MV-4-11 (cell line): ENCODE data around the gene TNXB.

Source experiments
- DNase-seq: peaks from one replicate; lab custom pipeline; 2025; lab: John Stamatoyannopoulos, UW

Gene TNXB

DNA sequence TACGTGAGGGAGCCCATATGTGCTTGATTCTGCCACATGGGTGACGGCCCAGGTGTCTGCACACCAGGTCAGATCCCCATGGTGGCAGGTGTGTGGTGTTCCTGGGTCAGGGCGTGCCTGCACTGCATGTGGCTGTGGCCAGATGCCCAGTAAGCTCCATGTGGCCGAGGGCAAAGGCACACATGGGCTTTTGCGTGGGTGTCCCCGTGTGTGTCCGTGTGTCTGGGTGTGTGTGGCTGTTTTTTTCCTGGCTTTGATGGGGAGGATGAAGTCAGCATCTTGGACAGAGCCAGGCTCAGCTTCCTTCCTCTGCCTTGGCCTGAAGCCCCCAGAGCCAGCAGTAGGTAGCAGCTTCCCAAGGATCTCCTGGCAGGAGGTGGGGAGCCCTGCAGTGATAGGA lies 1.5 kb upstream of the TNXB start:
- DNase-seq, result no peak

DNA sequence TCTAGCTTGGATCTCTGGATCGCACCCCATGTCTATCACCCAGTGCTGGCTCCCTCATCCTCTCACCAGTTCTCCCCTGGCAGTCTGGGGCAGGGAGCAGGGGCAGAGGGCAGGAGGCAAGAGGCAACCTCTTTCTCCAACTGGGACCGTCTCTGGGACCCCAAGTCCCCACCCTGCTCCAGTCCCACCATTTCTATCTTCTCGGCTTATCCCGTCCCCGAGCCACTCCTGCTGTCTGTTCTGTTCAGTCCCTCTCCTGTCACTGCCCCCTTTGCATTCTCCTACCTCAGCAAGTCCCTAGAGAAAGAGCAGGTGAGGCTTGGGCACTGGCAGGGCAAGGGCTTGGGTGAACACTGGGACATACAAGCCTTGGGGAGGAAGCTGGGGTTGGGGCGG lies 625 bp upstream of the TNXB start:
- DNase-seq, result no peak

DNA sequence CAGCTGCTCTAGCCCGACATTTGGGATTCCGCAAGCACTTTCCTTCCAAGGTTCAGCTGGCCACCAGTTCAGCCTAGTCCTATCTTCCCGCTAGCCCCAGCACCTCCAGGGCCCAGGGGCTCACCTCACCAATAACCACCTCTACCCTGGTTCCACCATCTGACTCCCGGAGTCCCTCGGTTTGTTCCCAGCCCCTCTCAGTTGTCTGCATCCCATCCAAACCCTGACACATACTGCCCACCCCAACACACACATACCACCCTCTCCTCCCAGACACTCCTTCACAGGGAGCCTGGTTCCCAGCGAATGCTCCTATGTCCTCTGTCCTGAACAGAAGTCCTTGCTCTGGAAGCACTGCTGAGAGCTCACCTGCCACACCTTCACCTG lies 418 bp downstream of the TNXB start:
- DNase-seq, result no peak

DNA sequence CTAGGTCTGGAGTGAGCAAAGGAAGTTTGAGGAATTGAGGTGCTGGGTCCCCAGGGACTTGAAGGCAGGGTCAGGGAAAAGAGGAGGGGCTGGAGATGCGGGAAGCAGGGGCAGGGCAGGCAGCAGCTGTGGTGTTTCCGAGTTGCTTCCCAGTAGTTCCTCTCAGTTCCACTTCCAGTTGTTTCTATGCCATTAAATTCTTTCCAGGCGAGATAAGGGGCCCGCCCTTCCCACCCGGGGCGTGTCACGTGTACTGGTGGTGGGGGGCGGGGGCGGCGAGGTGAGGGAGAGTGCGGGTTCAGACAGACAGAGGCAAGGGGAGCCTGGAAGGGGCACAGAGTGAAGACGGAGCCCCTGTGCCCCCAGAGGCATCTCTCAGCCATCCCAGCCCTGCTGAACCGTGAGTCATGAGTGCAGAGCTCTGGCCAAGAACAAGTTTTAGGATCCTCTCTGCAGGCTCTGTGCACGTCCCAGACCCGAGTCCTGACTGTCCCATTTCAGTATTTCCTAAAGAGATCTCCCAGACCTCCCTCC lies 977 bp downstream of the TNXB start:
- no peak for DNase-seq

DNA sequence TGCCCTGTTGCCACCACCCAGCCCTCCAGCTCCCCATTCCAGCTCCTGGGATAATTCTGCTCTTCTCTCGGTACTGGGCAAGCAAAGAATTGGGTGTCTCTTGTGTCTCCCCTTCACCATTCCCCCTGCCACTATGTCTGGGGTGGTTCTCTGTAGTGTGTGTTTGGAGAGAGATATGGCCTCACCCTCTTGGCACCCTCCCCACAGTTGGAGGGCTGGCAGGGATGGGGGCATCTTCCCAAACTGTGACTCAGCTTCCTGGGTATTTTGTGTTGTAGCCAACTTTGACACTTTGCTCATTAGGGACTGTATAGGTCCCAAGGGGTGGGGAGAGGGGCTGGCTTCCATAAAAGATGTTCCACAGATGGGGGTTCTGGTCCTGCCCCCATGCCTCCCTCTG lies 1.7 kb downstream of the TNXB start:
- DNase-seq, result no peak

DNA sequence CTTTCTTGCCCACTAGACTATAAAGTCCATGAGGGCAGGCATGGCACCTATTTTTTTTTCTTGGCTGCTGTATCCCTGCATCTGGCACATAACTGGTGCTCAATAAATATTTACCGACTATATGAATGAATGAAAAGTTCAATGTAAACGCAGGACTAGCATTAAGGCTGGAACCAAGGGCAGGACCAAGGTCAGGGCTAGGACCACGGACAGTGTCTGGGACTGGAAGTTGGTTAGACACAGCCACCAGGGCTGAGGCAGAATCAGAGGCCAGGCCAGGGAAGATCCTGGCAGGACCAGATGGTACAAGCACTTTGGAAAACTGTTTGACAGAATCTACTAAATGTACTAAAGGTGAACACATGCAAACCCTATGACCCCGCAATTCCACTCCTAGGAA lies 3.7 kb downstream of the TNXB start:
- DNase-seq, result peak; percentile 29

DNA sequence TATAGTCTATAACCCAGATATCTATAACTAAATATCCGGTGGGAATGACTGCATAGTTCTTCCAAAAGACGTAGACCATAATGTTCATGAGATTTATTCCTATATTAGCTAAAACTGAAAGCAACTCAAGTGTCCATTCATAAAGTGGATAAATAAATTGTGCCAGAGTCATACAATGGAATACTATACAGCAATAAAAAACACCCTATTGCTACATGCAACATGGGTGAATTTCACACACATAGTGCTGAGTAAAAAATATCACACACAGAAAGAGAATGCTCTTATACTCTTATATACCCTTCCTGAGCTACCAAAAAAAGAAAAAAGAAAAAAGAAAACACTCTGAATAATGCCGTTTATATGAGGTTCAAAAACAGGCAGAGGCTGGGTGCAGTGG lies 6.9 kb downstream of the TNXB start:
- DNase-seq, result no peak

DNA sequence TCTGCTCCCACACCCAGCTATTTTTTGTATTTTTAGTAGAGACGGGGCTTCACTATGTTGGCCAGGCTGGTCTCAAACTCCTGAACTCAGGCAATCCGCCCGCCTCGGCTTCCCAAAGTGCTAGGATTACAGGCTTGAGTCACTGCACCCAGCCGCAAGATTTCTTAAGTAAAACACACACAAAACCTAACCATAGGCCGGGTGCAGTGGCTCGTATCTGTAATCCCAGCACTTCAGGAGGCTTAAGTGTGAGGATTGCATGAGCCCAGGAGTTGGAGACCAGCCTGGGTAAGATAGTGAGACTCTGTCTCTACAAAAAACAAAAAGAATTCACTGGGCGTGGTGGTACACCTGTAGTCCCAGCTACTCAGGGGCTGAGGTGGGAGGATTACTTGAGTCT lies 8.9 kb downstream of the TNXB start:
- DNase-seq, result peak; percentile 87

DNA sequence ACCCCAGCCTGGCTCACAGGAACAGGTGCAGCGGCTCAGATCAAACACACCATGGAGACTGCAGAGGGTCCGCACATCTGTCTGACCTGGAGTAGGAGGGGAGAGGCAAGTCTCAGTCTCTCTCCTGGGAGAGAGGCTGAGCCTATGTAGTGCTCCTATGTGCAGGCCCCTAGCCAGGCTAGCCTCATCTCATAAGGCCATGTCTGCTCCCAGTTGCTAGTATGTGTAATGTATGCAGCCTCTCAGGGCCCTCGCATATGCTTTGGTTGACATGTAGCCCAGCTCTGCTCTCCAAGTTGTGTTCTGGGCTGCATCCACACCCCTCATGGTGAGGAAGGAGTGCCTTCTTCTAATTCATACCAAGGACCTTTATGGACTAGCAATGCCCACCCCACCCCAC lies 11.8 kb downstream of the TNXB start:
- no peak for DNase-seq

DNA sequence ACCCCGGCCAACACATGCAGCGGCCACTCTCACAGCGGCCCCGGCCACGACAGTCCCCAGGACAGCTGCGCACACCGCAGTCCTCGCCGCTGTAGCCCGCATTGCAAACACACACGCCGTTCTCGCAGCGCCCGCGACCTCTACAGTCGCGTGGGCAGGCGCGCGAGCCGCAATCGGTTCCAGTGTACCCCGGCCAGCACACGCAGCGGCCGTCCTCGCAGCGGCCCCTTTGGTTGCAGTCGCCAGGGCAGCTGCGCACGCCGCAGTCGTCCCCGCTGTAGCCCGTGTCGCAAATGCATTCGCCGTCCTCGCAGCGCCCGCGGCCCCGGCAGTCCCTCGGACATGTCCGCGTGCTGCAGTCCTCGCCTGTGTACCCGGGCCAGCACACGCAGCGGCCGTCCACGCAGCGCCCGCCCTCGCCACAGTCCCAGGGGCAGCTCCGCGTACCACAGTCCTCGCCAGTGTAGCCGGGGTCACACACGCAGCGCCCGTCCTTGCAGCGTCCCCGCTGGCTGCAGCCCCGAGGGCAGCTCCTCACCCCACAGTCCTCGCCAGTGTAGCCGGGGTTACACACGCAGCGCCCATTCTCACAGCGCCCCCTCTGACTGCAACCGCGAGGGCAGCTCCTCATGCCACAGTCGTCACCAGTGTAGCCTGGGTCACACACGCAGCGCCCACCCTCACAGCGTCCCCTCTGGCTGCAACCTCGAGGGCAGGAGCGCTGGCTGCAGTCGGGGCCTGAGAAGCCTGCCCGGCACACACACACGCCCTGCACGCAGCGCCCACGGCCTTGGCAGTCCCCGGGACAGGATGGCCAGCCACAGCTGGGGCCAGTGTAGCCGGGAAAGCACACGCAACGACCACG lies 12.5 kb downstream of the TNXB start:
- DNase-seq, result no peak

DNA sequence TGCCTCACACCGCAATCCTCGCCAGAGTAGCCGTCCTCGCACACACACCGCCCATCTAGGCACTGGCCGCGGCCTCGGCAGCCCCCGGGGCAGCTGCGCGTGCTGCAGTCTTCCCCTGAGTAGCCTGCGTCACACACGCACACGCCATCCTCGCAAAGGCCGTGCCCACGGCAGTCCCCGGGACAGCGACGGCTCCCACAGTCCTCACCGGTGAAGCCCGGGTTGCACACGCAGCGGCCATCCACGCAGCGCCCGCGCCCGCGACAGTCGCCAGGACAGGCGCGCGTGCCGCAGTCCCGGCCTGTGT lies 13.1 kb downstream of the TNXB start:
- no peak for DNase-seq

DNA sequence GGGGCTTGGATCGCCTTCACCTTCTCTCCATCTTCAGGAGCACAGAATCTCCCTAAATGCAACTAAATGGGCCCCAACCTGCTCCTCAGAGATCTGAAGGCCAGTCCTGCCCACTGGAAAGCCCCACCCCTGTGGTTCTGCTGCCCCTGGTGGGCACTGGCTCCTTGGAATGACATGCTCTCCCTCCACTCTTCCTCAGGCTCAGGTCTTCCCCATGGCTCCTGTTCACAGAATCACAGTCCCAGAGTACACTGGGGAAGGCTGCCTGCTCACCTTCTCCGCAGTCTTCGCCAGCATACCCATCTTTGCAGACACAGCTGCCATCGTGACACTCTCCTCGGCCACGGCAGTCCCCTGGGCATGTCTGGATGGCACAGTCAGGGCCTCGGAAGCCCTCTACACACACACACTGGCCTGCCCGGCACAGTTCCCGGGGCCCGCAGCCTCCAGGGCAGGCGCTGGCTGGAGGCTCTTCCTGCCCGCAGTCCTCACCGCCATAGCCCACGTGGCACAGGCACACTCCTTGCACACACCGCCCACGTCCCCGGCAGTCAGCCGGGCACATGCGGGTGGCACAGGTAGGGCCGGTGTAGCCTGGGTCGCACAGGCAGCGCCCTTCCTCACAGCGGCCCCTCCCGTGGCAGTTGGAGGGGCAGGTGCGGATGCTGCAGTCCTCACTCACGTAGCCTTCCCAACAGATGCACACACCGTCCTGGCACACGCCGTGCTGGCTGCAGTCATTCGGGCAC lies 13.6 kb downstream of the TNXB start:
- no peak for DNase-seq

DNA sequence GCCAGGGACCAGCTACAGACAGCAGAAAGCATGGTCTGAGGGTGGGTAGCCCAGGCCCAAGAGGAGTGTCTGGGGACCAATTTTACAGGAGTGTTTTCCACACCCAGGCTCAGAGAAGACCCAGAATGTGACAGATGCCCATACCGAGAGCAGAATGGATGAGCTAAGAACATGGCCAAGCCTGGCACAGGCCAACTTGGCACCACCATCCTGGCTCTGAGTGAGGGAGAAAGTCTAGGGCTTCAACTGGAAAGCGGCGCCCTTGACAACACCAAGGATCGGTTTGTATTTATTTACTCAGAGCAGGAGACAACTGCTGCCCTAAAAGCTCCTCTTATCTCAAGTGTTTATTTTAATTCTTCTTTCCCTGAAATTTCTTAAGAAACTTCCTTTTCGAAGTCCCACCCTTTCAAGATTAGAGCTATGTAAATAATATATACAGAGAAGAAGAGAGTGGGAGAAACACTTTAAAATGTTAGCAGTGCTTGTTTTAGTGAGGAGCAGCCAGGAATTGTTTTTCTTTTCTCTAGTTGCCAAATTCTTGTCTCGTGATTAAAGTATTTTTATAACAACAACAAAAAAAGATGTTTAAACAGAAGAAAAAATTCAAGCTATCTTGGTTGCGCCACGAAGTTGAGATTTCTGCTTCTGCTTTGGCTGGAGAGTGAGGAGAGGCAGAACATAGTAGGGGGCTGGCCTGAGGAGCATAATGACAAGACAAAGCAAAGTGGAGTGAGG lies 16.2 kb downstream of the TNXB start:
- DNase-seq, result no peak

DNA sequence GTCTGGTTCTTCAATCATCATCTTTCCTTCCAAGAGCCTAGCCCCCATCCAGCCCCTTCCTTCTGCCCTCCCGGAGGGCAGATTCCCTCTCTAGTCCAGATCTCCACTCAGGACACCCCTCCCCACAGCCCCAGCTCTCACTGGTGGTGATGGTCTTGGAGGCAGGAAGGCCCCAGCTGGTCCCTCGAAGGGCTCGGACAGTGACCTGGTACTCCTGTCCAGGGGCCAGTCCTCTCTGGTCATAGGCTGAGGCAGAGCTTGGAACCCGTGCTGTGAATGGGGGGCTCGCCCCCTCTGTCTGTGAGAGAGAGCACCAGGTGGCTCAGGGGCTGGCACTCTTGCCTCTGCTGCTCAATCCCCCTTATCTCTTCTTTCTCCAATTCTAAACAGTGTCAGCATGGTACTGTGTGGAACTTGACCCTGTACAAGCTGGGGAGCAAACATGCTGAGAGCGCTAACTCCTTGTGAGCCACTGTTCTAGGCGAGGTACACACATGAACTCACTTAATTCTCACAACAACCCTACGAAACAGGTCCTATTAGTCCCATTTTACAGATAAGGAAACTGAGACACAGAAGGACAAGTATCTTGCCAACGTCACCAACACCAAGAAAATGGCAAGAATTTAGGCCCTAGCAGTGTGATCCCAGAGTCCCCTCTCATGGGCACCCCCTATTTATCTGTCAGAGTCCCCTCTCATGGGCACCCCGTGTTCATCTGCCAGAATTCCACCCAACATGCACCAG lies 19.9 kb downstream of the TNXB start:
- no peak for DNase-seq

DNA sequence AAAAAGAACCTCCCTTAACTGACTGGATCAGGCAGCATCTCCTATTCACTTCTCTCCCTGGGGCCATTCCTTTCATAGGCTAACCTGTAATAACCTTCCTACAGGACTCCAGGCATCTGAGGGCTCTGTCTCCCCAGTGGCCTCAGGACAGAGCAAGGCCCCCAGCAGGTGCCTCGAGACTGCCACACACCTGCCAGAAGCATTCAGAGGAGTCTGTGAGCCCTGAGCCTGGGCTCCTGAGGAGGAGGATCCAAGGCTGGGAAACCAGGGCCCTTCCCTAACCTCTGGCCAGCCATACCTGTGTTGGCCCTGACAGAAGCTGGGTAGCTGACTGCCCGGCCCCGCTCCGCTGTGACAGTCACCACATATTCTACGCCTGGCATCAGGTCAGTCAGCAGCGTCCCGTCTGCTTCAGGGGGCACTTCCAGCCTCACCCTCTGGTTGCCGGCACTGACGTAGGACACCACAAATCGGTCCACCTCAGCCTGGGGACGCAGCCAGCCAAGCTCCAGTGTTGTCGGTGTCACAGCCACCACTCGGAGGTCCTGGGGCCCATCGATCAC lies 20.6 kb downstream of the TNXB start:
- DNase-seq, result no peak

DNA sequence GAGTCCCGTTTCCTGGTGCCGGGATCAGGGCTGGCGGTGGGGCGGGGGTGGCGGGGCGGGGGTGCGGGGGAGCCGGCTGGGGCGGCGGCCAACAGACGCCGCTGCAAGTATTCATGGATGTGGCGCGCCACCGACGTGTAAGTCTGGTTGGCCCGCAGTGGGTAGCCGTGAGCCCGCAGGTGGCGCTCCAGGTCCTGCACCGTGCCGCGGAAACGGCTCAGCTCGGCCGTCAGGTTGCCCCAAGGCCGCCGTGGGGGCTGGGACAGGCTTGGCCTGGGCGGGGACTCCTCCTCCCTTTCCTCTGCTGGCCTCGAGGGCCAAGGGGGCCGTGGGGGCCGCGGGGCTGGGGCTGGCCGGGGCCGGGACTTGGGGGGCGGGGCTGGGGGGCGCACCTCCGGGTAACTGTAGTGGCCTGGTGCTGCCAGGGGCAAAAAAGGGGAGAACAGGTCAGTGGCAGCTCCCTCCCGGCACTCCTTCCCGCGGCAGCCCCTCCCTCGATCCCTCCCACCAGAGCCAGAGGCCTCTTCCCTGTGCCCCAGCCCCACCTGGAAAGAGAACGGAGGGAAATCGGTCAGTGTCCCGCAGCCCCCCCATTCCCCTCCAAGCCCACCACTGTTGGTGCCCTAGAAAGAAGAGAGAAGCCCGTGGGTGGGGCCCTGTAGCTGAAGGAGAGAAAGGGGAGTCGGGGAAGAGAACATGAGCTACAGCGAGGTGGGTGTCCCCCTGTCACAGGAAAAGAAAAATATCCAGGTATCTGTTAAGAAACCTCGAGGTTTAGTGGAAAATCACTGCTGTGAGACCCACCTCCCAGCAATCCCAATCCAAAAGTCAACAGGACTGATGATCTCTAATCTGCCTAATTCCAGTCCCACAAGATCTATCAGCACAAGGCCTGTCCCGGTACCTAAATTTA lies 21.3 kb downstream of the TNXB start:
- DNase-seq, result no peak

DNA sequence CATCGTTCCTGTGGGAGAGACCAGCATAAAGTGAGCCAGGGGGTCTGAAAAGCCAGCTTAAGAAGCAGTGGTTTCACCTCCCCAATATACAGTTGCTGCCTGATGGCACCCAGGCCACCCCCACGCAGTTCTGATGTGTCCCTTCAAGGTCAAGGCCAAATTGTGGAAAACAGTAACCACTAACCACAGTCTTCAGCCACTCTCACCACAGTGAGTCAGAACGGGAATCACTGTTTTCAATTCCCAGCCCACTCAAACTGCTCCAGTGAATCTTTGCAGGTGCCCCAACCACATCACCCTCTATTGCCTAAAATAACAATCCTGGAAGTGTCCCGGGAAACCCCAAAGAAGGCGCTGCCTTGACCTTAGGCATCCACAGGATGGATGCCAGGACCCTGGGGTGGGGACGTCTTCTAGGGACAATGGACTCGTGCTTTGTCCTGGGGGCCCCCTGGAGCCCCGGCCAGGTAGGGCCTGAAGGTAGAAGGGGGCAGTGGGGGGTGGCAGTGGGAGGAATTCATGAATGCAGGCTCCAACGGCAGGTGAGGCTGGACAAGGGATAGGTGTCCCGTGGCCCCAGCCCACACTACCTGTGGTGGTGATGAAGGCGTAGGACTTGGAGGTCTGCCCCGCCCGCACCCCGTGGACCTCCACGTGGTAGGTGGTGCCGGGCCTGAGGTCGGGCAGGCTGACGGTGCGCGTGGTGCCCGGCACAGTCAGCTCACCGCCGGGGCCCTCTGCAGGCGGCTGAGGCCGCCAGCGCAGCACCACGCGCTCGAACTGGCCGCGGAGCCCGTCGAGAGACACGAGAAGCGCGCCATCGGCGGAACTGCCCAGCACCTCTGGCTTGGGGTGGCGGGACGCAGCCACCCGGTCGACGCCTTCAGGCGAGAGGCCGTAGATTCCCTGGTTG lies 22.2 kb downstream of the TNXB start:
- peak; percentile 70 for DNase-seq

DNA sequence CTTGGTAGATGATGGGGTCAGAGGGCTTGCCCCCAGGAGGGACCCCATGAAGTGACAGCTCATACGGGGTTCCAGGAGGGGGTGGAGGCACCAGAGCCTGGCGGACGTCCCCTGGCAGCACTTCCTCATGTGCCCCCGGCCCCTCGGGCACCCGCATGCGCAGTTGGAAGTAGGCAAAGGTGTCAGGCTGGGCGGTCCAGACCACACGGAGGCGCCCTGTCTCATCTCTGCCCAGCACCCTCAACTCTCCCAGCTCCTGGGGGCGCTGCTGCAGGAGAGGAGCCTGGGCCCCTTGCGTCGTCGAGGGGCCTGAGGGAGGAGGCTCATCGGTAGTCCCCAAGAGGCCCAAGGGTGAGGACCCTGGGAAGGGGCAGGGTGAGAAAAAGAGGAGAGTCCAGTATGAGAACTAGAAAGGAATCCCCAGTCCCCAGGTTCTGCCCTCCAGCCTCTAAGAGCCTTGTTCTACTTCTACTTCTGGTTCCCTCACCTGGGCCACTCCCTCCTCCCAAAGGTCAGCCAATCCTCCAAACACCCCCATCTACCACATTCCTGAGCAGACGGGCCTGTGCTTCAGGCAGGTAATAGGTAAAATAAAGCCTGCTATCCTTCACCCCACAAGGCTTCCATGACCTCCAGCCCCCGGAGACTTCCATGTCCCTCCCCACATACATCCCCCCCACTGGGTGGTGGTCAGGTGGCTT lies 23.2 kb downstream of the TNXB start:
- no peak for DNase-seq

DNA sequence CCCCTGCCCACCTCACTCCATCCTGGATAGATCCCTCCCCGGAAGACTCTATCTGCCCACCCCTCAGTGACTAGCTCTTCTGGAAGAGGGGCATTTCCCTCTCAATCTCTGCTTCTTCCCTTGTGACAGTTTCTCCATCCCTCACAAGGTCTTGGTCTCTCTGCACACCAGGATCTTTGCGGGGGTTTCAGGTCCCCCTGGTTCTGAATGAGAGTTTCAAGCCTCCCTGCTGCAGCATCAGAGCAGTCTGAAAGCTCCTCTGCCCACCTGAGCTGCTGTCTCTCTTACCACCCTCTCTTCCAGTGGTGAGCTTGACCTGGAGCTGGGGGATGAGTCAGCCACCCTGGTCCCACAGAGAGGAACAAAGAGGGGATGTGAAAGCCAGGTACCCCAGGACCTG lies 24.4 kb downstream of the TNXB start:
- no peak for DNase-seq
